Non-pigmented ciliary epithelial cell (primary cell): ENCODE results near the gene HMG20B.
"Not testable (repeated sequence)": the region's sequence is repeated elsewhere in the genome, so short reads cannot be mapped to it uniquely, and the experiment has no call there.

Experiments
- DNase-seq: peaks from one replicate; pipeline ENCODE4 v3.0.0-alpha.2; 2010; ENCODE audit warnings: low read depth

HMG20B gene

GRCh38 chr19:3572855-3573161 lies at the start of gene HMG20B:
HMG20B (plus strand) TSS chr19:3572944; CDS start chr19:3573310, 366 bp downstream.
- DNase-seq, result no peak

GRCh38 chr19:3523361-3524077 lies 49.2 kb upstream of the HMG20B start:
- no peak for DNase-seq

GRCh38 chr19:3524078-3524842 lies 48.5 kb upstream of the HMG20B start:
- DNase-seq, result no peak

GRCh38 chr19:3524904-3525451 lies 47.8 kb upstream of the HMG20B start:
- DNase-seq, result no peak

GRCh38 chr19:3526507-3527237 lies 46.1 kb upstream of the HMG20B start:
- DNase-seq, result no peak

GRCh38 chr19:3527238-3527910 lies 45.4 kb upstream of the HMG20B start:
- DNase-seq, result no peak

GRCh38 chr19:3528080-3528479 lies 44.7 kb upstream of the HMG20B start:
- no peak for DNase-seq

GRCh38 chr19:3528539-3529211 lies 44.1 kb upstream of the HMG20B start:
- DNase-seq, result no peak

GRCh38 chr19:3529299-3529698 lies 43.4 kb upstream of the HMG20B start:
- DNase-seq, result not testable (repeated sequence)

GRCh38 chr19:3530389-3530788 lies 42.4 kb upstream of the HMG20B start:
- DNase-seq, result no peak

- no peak for DNase-seq
These were observed 41.0 kb upstream of the HMG20B start for GRCh38 chr19:3531716-3532115.

GRCh38 chr19:3532154-3532786 lies 40.5 kb upstream of the HMG20B start:
- DNase-seq, result no peak

GRCh38 chr19:3533033-3533432 lies 39.7 kb upstream of the HMG20B start:
- no peak for DNase-seq

GRCh38 chr19:3533563-3534216 lies 39.1 kb upstream of the HMG20B start:
- DNase-seq, result no peak

GRCh38 chr19:3534375-3535234 lies 38.1 kb upstream of the HMG20B start:
- no peak for DNase-seq

GRCh38 chr19:3535235-3535535 lies 37.6 kb upstream of the HMG20B start:
- no peak for DNase-seq

- DNase-seq, result no peak
These were observed 37.2 kb upstream of the HMG20B start for GRCh38 chr19:3535563-3535965.

- no peak for DNase-seq
These were observed 36.8 kb upstream of the HMG20B start for GRCh38 chr19:3535981-3536380.

GRCh38 chr19:3536429-3537100 lies 36.2 kb upstream of the HMG20B start:
- DNase-seq, result no peak
